GF-D8 (cell line): ENCODE results near the gene UST.
"Not testable (repeated sequence)": the region's sequence is repeated elsewhere in the genome, so short reads cannot be mapped to it uniquely, and the experiment has no call there.

Experiments used
- DNase-seq: peaks from one replicate; lab custom pipeline; 2025; lab: John Stamatoyannopoulos, UW

UST gene

DNA sequence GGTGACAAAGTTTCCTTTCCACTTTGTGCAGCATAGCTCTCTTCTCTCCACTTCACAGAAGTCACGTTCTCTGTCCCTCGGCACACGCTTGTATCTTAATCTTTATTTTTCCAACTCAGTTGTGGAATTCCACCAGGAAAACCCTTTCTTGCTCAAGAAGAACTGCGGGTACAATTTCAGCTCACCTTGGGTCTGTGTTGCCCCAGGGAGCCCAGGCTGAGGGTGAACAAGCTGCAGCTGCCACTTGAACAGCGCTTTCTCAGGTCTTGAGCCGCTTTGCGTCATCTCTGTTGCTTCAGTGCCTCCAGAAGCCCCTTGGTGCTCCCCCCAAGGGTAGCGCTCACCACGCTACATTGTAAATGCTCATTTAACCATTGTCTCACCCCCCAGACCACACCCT, 341.5 kb downstream of the UST start:
- no peak for DNase-seq

DNA sequence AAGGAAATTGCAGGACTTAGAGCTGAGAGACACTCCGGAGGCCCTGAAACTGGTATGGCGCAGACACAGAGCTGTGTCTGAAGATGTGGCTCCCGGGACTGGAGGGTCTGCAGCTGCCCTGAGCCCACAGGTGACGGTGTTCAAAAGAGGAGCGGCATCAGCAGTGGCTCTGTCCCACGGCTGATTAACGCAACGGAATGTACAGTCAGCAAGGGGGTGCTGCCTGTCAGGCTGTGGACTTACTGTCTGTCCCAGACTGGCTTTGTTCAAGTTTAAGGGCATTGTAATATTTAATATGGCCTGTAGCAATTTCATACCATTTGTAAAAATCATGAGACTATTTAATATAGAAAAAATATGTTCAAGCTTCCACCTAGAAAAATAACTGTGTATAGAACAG, 342.7 kb downstream of the UST start:
- no peak for DNase-seq

DNA sequence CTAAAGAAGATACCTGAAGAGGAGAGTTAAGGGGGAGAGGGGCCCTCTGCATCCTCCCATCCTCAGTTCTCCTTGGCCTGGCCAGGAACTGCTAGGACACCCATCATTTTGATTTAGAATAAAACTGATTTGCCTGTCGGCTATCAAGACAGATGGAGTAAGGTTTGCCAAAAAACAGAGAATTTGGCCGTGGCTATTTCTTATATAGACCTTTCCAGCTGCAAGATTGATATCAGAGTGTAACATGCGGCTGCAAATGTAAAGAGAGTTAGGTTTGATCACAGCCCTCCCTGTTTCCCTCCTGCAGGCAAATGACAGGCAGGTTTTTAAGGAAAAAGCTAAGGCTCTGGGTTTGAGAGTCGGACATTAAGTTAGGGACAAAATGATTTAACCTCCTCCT, 344.1 kb downstream of the UST start:
- no peak for DNase-seq

DNA sequence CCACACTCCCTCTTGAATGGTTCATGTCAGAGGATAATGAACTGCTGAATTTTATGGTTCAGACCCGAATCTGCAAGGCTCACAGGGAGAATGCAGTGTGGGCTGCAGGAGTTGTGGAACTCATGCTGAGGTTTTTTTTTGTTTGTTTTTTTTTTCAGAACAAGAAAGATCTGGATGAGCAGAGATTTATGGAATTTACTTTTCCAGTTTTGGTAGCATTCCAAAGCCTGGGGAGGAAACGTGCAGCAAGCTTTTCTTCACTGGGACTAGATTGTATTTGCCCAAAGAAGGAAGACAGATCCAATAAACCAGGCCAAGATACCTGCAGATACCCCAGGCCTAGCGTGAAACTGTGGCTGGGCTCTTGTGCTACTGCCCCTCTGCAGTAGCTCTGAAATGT, 346.8 kb downstream of the UST start:
- DNase-seq, result no peak

DNA sequence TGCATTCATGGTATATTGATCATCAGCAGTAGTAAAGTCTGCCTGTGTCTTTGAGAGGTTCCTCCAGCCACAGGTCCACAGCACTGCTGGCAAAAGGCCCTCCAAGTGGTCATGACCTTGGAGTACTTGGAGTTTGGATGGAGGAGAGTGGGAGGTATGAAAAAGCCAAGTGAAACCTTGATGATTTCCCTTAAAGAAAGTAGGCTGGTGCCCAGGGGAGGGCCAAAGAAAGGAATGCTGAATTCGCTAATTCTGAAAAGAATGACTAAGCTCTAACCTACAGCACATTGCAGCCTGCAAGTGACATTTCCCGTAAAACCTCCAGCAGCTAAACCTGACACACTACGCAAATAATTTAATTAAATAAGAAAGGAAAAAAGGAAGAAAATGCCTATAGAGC, 347.3 kb downstream of the UST start:
- DNase-seq, result no peak

GRCh38 chr6:149094934-149095351, 348.1 kb downstream of the UST start:
- no peak for DNase-seq

- no peak for DNase-seq
Measured at GRCh38 chr6:149095842-149096241, 349.0 kb downstream of the UST start.

- DNase-seq, result no peak
Measured at GRCh38 chr6:149097794-149098193, 351.0 kb downstream of the UST start.

DNA sequence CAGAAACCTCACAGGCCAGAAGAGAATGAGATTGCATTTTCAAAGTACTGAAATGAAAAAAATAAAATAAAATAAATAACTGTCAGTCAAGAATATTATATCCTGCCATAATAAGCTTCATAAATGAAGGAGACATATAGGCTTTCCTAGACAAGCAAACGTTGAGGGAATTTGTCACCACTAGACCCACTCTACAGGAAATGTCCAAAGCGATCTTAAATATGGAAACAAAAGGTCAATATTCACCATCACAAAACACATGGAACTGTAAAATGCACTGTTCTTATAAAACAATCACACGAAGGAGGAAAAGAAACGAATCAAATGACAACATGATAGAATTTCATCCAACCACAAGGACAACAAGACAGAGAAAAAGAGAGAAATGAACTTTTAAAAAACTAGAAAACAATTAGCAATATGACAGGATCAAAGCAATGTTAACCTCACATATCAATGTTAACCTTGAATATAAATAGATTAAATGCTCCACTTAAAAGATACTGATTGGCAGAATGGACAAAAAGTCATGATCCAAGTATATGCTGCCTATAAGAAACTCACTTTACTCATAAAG, 352.0 kb downstream of the UST start:
- no peak for DNase-seq

DNA sequence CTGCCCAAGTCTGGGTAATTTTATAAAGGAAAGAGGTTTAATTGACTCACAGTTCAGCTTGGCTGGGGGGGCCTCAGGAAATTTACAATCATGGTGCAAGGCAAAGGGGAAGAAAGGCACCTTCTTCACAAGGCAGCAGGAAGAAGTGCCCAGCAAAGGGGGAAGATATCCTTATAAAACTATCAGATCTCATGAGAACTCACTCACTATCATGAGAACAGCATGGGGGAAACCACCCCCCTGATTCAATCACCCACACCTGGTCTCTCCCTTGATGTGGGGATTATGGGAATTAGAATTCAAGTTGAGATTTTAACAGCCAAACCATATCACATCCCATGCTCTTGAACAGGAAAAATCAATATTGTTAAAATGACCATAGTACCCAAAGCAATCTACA, 355.5 kb downstream of the UST start:
- no peak for DNase-seq

- not testable (repeated sequence) for DNase-seq
Measured at GRCh38 chr6:149103950-149104349, 357.1 kb downstream of the UST start.

DNA sequence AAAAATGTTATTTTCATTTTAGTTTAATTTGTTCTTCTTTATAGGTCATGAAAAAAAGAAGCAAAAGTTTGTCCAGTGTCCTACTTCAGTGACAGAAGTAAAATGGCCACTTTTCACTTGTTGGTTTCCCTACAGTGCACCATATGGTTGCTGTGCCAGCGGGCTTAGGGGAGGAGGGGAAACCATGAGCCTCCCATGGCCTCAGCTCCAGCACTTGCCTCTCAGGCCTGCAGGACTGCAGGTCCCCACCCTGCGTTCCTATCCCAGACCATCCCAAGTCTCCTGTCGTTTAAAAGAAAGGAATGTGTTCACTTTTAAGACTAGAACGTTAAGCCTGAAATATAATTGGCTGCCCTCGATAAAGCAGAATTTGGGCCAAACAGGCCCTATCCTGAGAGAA, 360.7 kb downstream of the UST start:
- no peak for DNase-seq

DNA sequence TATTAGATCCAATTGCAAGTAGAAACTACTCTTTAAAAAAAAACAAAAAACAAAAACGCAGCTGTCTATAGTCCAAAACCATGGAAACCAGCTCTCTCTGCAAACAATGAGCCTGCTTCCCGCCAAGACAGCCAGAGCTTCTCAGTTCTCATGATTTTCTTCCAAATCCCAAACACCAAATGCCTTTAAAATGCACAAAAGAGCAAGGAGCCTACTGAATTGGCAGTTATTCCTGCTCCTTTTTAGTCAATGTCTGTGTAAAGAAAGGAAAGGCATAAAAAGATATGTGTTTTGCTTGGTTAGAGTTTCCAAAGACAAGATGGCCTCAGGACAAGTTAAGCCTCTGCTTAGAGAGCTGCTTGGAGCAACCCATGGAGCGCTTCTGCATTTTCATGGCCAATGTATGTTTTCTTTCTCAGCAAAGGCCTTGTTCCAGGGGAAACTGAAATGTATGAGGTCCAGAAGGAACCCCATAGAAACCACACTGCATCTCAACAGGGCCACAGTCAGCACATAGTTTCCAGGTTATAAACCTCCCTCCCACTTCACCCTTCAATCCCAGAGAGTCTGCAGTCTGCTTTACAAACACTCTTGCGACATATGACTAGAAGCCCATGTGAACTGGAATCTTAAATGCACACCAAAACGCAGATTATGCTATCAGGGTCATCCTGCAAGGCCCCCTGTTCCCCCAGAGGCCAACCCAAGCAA, 361.4 kb downstream of the UST start:
- no peak for DNase-seq

DNA sequence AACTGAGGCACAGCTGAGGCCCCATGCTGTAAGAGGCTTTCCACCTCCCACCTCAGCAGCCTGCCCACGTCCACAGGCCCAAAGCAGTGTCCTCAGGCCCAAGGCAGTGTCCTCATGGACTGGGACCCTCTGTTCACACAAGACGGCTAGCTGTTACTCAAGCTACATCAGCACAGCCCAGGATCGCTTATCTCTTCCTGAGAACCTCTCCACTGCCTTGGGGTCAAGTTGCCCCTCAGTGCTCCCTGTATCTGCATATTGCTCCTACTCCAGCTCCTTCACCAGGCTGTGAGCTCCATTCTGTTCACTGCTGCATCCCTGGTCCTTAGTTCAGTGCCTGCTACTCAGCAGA, 361.9 kb downstream of the UST start:
- no peak for DNase-seq

DNA sequence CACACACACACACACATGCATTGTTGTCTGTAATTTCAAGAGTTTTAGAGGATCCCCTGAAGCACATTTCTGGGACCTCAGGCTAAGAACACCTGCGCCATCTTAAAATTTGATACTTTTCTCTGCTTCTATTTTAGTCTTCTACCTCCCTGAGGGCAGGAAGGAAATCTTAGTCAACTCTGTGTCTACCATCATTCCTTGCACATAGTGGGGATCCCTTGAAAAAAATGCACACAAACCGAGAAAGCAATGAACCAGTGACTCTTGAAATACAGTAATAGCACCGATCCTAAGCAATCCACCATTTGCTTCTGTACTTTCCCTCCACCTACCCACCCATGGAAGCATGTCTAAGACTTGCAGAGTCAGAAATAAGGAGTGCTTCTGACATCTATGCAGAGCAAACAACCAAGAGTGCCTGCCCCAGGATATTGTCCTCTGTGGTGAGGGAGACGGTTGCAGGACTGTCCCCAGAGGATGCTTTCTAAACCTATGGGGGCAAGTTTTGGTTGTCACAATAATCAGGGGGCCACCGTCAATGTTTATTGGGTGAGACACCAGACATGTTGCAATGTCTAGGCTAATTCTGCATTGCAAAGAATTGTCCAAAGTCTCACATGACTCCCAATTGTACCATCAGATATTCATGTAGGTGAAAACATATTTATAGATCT, 362.7 kb downstream of the UST start:
- DNase-seq, result no peak

- DNase-seq, result no peak
Measured at GRCh38 chr6:149111556-149112115, 364.8 kb downstream of the UST start.

GRCh38 chr6:149112976-149113375, 366.1 kb downstream of the UST start:
- no peak for DNase-seq

- no peak for DNase-seq
Measured at GRCh38 chr6:149114167-149114566, 367.3 kb downstream of the UST start.

DNA sequence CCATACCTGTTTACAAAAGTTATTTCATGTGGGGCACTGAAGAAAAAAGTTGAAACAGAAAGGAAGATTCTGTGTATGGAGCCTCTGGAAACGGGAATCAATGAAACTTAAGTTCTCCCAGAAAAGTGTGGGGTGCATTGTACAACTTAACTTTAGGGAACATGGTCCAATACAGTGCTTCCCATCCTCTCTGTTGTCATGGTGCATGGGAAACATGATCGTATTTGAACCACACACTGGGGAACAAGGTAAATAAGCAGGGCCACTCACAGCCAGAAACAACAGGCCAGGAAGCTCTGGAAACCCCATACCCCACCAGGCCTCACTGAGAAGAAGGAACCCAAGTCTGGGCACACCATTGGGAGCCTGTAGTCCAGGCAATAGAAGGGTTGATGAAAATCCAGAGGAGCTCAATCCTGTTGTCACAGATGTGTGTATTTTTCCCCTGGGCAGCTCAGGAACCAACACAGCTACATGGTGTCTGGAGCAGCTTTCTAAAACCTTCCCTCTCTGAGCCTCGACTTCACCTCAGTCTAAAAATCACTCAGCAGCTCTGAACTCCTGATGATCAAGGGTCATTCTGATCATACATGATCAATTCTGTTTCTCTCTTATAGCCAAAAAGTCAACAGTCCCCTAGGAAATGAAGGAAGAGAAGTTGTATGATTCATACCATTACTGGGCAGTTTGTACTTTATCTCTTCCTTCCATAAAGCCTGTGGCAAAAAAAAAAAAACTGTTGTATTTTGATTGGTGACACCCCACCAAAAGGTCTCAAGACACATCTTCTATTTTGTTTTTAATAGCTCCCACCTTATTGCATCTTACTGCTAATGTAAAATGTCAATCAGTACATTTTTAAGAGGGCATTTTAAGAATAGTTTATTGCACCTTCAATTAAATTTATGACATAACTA, 372.2 kb downstream of the UST start:
- DNase-seq, result no peak

DNA sequence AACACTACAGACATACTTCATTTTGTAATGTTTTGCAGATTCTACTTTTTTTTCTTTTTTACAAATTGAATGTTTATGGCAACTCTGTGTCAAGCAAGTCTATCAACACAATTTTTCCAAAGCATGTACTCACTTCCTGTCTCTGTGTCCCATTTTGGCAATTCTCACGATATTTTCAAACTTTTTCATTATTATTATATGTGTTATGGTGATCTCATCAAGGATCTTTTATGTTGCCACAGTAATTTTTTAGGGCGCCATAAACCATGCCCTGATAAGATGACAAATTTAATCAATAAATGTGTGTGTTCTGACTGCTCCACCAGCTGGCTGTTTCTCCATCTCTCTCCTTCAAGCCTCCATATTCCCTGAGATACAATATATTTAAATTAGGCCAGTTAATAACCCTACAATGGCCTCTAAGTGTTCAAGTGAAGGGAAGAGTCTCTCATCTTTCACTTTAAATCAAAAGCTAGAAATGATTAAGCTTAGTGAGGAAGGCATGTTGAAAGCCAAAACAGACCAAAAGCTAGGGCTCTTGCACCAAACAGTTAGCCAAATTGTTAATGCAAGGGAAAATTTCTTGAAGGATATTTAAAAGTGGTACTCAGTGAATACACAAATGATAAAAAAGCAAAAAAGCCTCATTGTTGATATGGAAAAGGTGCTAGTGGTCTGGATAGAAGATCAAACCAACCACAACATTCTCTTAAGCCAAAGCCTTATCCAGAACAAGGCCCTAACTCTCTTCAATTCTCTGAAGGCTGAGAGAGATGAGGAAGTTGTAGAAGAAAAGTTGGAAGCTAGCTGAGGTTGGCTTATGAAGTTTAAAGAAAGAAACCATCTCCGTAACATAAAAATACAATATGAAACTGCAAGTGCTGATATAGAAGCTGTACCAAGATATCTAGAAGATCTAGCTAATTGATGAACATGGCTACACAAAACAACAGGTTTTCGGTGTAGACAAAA, 376.3 kb downstream of the UST start:
- DNase-seq, result no peak

DNA sequence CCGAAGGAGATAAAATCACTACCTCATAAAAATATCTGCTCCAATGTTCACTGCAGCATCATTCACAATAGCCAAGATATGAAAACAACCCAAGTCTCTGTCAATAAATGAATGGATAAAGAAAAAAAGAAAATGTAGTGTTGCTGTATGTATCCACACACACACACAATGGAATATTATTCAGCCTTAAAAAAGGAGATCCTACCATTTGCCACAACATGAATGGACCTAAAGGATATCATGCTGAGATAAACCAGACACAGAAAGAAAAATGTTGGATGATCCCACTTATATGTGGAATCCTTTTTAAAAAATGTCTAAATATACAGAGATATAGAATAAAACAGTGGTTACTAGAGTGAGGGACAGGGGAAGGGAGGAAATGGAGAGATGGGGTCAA, 378.5 kb downstream of the UST start:
- DNase-seq, result no peak
